ENCODE measurements around the gene MIOX. TPM values are rescaled to one million over a fixed set of nuclear protein-coding genes. Genes with fewer than 3 reads are reported as not detected.

MIOX gene
- total and polyA plus RNA-seq, 2 of the 13 experiments (the other 11 are each of a cell fraction or from before 2014, with no cell fraction given) = 1.5 to 2.9 TPM

DNA sequence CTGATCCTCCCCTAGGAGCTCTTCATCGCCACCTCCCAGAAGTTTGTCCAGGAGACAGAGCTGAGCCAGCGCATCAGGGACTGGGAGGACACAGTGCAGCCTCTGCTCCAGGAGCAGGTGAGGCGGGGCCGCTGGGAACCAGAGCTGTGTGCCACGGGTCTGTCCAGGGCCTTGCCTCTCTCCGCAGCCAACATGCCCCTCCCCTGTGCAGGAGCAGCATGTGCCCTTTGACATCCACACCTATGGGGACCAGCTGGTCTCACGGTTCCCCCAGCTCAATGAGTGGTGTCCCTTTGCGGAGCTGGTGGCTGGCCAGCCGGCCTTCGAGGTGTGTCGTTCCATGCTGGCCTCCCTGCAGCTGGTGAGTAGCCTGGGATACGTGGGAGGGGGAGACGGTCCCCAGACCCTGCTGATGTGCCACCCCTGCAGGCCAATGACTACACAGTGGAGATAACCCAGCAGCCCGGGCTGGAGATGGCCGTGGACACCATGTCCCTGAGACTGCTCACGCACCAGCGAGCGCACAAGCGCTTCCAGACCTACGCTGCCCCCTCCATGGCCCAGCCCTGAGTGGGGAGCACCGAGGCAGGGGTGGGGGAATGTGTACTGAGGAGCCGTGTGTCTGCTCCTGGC, 36.3 kb downstream of the MIOX start (continued):
- TF ChIP-seq, protein P1, sequence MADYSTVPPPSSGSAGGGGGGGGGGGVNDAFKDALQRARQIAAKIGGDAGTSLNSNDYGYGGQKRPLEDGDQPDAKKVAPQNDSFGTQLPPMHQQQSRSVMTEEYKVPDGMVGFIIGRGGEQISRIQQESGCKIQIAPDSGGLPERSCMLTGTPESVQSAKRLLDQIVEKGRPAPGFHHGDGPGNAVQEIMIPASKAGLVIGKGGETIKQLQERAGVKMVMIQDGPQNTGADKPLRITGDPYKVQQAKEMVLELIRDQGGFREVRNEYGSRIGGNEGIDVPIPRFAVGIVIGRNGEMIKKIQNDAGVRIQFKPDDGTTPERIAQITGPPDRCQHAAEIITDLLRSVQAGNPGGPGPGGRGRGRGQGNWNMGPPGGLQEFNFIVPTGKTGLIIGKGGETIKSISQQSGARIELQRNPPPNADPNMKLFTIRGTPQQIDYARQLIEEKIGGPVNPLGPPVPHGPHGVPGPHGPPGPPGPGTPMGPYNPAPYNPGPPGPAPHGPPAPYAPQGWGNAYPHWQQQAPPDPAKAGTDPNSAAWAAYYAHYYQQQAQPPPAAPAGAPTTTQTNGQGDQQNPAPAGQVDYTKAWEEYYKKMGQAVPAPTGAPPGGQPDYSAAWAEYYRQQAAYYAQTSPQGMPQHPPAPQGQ (CRISPR knock-in tag; IDR thresholded peaks at IDR 0.05; ENCODE audit: borderline replicate concordance) = no peak
- TF ChIP-seq, protein P2, sequence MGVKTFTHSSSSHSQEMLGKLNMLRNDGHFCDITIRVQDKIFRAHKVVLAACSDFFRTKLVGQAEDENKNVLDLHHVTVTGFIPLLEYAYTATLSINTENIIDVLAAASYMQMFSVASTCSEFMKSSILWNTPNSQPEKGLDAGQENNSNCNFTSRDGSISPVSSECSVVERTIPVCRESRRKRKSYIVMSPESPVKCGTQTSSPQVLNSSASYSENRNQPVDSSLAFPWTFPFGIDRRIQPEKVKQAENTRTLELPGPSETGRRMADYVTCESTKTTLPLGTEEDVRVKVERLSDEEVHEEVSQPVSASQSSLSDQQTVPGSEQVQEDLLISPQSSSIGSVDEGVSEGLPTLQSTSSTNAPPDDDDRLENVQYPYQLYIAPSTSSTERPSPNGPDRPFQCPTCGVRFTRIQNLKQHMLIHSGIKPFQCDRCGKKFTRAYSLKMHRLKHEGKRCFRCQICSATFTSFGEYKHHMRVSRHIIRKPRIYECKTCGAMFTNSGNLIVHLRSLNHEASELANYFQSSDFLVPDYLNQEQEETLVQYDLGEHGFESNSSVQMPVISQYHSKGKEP (CRISPR knock-in tag; IDR thresholded peaks at IDR 0.05) = no peak
- TF ChIP-seq, protein P3, sequence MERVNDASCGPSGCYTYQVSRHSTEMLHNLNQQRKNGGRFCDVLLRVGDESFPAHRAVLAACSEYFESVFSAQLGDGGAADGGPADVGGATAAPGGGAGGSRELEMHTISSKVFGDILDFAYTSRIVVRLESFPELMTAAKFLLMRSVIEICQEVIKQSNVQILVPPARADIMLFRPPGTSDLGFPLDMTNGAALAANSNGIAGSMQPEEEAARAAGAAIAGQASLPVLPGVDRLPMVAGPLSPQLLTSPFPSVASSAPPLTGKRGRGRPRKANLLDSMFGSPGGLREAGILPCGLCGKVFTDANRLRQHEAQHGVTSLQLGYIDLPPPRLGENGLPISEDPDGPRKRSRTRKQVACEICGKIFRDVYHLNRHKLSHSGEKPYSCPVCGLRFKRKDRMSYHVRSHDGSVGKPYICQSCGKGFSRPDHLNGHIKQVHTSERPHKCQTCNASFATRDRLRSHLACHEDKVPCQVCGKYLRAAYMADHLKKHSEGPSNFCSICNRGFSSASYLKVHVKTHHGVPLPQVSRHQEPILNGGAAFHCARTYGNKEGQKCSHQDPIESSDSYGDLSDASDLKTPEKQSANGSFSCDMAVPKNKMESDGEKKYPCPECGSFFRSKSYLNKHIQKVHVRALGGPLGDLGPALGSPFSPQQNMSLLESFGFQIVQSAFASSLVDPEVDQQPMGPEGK (CRISPR knock-in tag; IDR thresholded peaks at IDR 0.05) = no peak
- TF ChIP-seq AGO2 (optimal IDR thresholded peaks at IDR 0.05; ENCODE audit: low read depth, low read length) = peak; percentile 89

DNA sequence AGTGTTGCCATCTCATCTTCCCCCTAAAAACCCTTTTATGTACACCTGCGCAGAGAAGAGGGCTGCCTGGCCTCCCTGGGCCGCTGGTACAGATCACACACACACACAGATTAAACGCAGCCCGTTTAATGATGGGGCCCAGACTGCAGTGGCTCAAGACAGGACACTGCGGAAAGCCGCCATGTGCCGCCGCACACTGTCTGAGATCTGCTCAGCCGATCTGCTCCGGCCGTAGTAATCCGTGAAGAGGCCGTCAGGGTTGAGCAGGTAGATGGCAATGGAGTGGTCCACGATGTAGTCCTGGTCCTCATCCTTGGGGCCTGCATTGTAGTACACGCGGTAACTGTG, 36.8 kb downstream of the MIOX start:
- CTCF ChIA-PET (ENCODE audit: low intra/inter-chr PET ratio, low total read pairs) = no interaction called here

More for the DNA sequence above, 36.8 kb downstream of the MIOX start:
- Histone ChIP-seq H3K79me2 (ENCODE audit: insufficient read depth, low read length) (peaks cover 20% of the 10 kb centered on the region), H3K27ac (ENCODE audit: extremely low read length, insufficient read depth, low read length) (no peak overlapping the region), H3K4me1 (ENCODE audit: insufficient read depth, low read length) (peaks cover 33% of the 10 kb centered on the region), H3K9ac (ENCODE audit: insufficient read depth, low read depth, low read length) (no peak overlapping the region), H3K36me3 (replicated peaks in 1 of 2; ENCODE audit: control insufficient read depth in 1 of 2, insufficient read depth in 2 of 2, low read length in 2 of 2) (peaks cover 12 to 38% of the 10 kb centered on the region in 2 experiments; a peak in 4 of 5 replicates), H3K27me3 (ENCODE audit: control insufficient read depth in 1 of 2, insufficient read depth in 2 of 2, low read length in 2 of 2) (no peaks in the 10 kb centered on the region), H2AFZ (ENCODE audit: low read length) (no peak overlapping the region), H3K4me3 (replicated peaks in 1 of 3; ENCODE audit: insufficient read depth in 1 of 3, low read depth in 2 of 3, low read length in 3 of 3) (peak overlapping the region in 1 of 3 experiments; percentile 83; a peak in 1 of 6 replicates), H3K4me2 (ENCODE audit: low read depth, low read length) (no peak overlapping the region), H4K20me1 (ENCODE audit: insufficient read depth, low read length) (peaks cover 19% of the 10 kb centered on the region), H3K9me3 (ENCODE audit: low read length) (no peaks in the 10 kb centered on the region)
- FAIRE-seq (no peak), ATAC-seq (no peak), DNase-seq (ENCODE audit: low spot score) (no peak)
- TF ChIP-seq, protein P4, sequence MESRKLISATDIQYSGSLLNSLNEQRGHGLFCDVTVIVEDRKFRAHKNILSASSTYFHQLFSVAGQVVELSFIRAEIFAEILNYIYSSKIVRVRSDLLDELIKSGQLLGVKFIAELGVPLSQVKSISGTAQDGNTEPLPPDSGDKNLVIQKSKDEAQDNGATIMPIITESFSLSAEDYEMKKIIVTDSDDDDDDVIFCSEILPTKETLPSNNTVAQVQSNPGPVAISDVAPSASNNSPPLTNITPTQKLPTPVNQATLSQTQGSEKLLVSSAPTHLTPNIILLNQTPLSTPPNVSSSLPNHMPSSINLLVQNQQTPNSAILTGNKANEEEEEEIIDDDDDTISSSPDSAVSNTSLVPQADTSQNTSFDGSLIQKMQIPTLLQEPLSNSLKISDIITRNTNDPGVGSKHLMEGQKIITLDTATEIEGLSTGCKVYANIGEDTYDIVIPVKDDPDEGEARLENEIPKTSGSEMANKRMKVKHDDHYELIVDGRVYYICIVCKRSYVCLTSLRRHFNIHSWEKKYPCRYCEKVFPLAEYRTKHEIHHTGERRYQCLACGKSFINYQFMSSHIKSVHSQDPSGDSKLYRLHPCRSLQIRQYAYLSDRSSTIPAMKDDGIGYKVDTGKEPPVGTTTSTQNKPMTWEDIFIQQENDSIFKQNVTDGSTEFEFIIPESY (CRISPR knock-in tag; IDR thresholded peaks at IDR 0.05) = 0 out of 2 replicates have a peak, but pooled peaks have one; percentile 11
- TF ChIP-seq ARNTL (CRISPR knock-in tag; IDR thresholded peaks at IDR 0.05) (no peak), CEBPB (IDR thresholded peaks at IDR 0.05; ENCODE audit: borderline replicate concordance, low read depth, low read length) (no peak)
- TF ChIP-seq, protein P5, sequence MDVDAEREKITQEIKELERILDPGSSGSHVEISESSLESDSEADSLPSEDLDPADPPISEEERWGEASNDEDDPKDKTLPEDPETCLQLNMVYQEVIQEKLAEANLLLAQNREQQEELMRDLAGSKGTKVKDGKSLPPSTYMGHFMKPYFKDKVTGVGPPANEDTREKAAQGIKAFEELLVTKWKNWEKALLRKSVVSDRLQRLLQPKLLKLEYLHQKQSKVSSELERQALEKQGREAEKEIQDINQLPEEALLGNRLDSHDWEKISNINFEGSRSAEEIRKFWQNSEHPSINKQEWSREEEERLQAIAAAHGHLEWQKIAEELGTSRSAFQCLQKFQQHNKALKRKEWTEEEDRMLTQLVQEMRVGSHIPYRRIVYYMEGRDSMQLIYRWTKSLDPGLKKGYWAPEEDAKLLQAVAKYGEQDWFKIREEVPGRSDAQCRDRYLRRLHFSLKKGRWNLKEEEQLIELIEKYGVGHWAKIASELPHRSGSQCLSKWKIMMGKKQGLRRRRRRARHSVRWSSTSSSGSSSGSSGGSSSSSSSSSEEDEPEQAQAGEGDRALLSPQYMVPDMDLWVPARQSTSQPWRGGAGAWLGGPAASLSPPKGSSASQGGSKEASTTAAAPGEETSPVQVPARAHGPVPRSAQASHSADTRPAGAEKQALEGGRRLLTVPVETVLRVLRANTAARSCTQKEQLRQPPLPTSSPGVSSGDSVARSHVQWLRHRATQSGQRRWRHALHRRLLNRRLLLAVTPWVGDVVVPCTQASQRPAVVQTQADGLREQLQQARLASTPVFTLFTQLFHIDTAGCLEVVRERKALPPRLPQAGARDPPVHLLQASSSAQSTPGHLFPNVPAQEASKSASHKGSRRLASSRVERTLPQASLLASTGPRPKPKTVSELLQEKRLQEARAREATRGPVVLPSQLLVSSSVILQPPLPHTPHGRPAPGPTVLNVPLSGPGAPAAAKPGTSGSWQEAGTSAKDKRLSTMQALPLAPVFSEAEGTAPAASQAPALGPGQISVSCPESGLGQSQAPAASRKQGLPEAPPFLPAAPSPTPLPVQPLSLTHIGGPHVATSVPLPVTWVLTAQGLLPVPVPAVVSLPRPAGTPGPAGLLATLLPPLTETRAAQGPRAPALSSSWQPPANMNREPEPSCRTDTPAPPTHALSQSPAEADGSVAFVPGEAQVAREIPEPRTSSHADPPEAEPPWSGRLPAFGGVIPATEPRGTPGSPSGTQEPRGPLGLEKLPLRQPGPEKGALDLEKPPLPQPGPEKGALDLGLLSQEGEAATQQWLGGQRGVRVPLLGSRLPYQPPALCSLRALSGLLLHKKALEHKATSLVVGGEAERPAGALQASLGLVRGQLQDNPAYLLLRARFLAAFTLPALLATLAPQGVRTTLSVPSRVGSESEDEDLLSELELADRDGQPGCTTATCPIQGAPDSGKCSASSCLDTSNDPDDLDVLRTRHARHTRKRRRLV (CRISPR knock-in tag; IDR thresholded peaks at IDR 0.05) = no peak
- 96% methylated on average over 5 of the region's 16 CpGs for WGBS (ENCODE audit: low lambda C conversion rate)
- intact Hi-C loops (cut with micrococcal nuclease; ENCODE audit: unreplicated experiment) (no loop called here), in situ Hi-C loops (cut with HindIII; ENCODE audit: extremely low pct_ligation_motif_present, low pct_unique_long_range_greater_than_20kb) (no loop called here)
- BruUV-seq (replicated peaks) = no TSS peak
- POLR2A ChIA-PET = interaction anchor here (1.0 to 4.2 kb wide), 2 partner anchors 16 to 39 kb away, joined by 3 to 97 read pairs; partner anchors contain the start of genes LMF2 and NCAPH2
